ENCODE results near the gene ABI3BP.

DNA sequence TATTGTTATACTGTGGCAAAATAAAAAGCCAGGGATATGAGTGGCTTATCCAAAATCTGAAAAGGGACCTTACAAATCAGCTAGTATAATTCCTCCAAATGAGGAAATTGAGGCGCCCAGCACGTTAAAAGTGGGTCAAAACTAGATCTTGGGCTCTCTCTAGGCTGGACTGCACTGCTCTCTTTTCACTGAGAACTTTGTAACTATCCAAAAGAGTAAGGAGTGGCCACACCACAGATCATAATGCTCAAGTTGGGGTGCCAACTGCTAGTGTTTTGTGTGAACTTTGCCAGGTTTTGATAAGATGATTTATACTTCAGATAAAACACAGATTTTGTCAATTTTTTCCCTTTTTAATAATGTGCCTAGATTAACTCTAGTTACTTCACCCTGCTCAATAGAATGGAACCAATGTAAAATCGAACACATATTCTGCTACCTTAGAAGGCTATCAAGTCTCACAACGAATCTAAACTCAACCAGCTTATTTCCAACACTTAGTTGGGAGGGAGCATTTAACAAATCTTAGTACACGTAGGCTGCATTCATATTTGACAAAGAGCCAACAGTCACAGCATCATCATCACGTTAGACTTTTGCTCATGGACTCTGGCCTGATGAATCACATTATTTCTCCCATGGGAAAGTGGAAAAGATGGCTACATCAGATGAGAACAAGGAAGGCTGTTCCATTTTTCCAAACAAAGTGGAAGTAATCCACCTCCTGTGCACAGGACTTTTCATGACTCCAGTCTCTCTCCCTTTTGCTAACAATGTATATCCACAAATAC, 64.4 kb downstream of the ABI3BP start:
- TF ChIP-seq, protein P1, sequence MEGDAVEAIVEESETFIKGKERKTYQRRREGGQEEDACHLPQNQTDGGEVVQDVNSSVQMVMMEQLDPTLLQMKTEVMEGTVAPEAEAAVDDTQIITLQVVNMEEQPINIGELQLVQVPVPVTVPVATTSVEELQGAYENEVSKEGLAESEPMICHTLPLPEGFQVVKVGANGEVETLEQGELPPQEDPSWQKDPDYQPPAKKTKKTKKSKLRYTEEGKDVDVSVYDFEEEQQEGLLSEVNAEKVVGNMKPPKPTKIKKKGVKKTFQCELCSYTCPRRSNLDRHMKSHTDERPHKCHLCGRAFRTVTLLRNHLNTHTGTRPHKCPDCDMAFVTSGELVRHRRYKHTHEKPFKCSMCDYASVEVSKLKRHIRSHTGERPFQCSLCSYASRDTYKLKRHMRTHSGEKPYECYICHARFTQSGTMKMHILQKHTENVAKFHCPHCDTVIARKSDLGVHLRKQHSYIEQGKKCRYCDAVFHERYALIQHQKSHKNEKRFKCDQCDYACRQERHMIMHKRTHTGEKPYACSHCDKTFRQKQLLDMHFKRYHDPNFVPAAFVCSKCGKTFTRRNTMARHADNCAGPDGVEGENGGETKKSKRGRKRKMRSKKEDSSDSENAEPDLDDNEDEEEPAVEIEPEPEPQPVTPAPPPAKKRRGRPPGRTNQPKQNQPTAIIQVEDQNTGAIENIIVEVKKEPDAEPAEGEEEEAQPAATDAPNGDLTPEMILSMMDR (IDR thresholded peaks at IDR 0.05; ENCODE audit: insufficient read depth, low read length, poor library complexity, severe bottlenecking) = no peak
- TF ChIP-seq EZH2phosphoT487 (conservative IDR thresholded peaks at IDR 0.05; ENCODE audit: low read length) = no peak

Measured in SU-DHL-6 (cell line).